ENCODE results near the gene SH3PXD2B. TPM values are rescaled to one million over a fixed set of nuclear protein-coding genes. Genes with fewer than 3 reads are reported as not detected.

The SH3PXD2B gene
- total and polyA plus RNA-seq, 2 of the 4 experiments (the other 2 are of a cell fraction), result 8.2 to 14.4 TPM

DNA sequence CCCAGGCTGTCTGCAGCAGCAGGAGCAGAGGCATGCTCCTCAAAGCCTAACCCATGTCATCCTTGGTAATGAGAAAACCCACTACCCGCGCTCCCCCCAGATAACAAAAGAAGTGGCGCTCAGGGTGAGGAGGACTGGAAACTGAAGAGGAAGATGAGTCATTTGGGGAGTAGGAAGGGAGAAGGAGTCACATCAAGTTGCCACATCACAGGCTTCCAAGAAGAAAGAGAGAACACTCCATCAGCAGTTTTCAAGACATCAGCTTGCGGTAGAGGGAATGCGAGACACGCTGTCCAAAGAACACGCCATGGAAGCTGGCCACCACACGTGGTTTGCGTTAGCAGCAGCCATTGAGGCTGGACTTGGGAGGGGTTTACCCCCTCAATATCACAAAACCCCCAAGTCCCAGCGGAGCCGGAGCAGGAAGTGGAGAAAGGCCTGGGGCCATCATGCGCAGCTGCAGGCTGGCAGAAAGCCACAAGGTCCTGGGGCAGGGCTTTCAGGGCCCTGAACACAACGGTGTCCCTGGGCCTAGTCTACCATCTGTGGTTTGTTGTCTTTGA is 41.5 kb downstream of the SH3PXD2B start:
- H3K4me2 ChIP-seq (ENCODE audit: low read depth, low read length), result peak overlapping the region; percentile 29
- dilution Hi-C loops (cut with HindIII; ENCODE audit: low sequenced_read_pairs, unreplicated experiment) (no loop called here), intact Hi-C loops (cut with micrococcal nuclease) (loop anchor here (5.0 kb wide), 1 partner anchor 39 kb away; the partner anchor contains the start of gene SH3PXD2B), in situ Hi-C loops (cut with MboI; ENCODE audit: low sequenced_read_pairs) (no loop called here)
- H3K27ac ChIP-seq (ENCODE audit: insufficient read depth, low read length), result peak overlapping the region; percentile 74
- ATAC-seq (ENCODE audit: low read depth) (peak; percentile 33), DNase-seq (peak; percentile 95)
- peaks cover 9 to 62% of the 10 kb centered on the region in 2 experiments for H3K79me1 ChIP-seq (ENCODE audit: low read depth in 1 of 2, low read length in 2 of 2)
- peak overlapping the region; percentile 0 to 80; a peak in 2 of 4 replicates for H4K8ac ChIP-seq (ENCODE audit: low read depth in 2 of 2, low read length in 2 of 2)
- TF ChIP-seq MAZ (IDR thresholded peaks at IDR 0.05; ENCODE audit: borderline replicate concordance, low read depth, low read length) (no peak), MXI1 (IDR thresholded peaks at IDR 0.05; ENCODE audit: borderline replicate concordance, low read depth, low read length) (peak; percentile 91), BHLHE40 (IDR thresholded peaks at IDR 0.05; ENCODE audit: low read depth, low read length) (peak; percentile 52), RFX5 (IDR thresholded peaks at IDR 0.05; ENCODE audit: low read depth, low read length) (no peak), FOS (IDR thresholded peaks at IDR 0.05; ENCODE audit: low read depth, low read length) (peak; percentile 72), CHD1 (IDR thresholded peaks at IDR 0.05; ENCODE audit: low read depth, low read length) (no peak), CTCF (conservative IDR thresholded peaks at IDR 0.05; ENCODE audit: low read depth, low read length) (no peak), MAFK (IDR thresholded peaks at IDR 0.05; ENCODE audit: low read depth, low read length) (peak; percentile 86), CEBPB (IDR thresholded peaks at IDR 0.05; ENCODE audit: low read depth, low read length) (peak; percentile 95)
- TF ChIP-seq, protein P1, sequence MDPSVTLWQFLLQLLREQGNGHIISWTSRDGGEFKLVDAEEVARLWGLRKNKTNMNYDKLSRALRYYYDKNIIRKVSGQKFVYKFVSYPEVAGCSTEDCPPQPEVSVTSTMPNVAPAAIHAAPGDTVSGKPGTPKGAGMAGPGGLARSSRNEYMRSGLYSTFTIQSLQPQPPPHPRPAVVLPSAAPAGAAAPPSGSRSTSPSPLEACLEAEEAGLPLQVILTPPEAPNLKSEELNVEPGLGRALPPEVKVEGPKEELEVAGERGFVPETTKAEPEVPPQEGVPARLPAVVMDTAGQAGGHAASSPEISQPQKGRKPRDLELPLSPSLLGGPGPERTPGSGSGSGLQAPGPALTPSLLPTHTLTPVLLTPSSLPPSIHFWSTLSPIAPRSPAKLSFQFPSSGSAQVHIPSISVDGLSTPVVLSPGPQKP (IDR thresholded peaks at IDR 0.05; ENCODE audit: borderline replicate concordance, low read depth, low read length), result no peak
- TF ChIP-seq, protein P2, sequence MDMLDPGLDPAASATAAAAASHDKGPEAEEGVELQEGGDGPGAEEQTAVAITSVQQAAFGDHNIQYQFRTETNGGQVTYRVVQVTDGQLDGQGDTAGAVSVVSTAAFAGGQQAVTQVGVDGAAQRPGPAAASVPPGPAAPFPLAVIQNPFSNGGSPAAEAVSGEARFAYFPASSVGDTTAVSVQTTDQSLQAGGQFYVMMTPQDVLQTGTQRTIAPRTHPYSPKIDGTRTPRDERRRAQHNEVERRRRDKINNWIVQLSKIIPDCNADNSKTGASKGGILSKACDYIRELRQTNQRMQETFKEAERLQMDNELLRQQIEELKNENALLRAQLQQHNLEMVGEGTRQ (IDR thresholded peaks at IDR 0.05; ENCODE audit: low read depth, low read length), result peak; percentile 66
- H3K4me3 ChIP-seq (ENCODE audit: insufficient read depth, low read depth, low read length), result no peak overlapping the region
- ChIA-PET POLR2A (ENCODE audit: unreplicated experiment) (no interaction called here), CTCF (no interaction called here)
- peaks cover 7% of the 10 kb centered on the region; the same call in 1 of the 2 replicates for H3K36me3 ChIP-seq (ENCODE audit: control insufficient read depth, insufficient read depth, low read length)
- 20% methylated on average over 1 of the region's 13 CpGs; no CpG with 5 or more reads in 1 of the 2 experiments for WGBS, 2 experiments (ENCODE audit: extremely low coverage in 2 of 2, insufficient read length in 1 of 2)
- H3K4me1 ChIP-seq (ENCODE audit: control insufficient read depth, insufficient read depth, low read length), result peaks cover 25% of the 10 kb centered on the region
- H4K20me1 ChIP-seq (ENCODE audit: insufficient read depth, low read length), result peaks cover 35% of the 10 kb centered on the region
- peak overlapping the region; percentile 28 for H2BK20ac ChIP-seq (ENCODE audit: low read depth, low read length)
- H2AK9ac ChIP-seq (replicated peaks; ENCODE audit: low read depth, low read length, poor library complexity), result peak overlapping the region; percentile 28
- H3K56ac ChIP-seq (ENCODE audit: extremely low read depth, insufficient read depth, low read length), result no peak overlapping the region
- H3K9me1 ChIP-seq (ENCODE audit: insufficient read depth, low read length), result peaks cover 40% of the 10 kb centered on the region
- no peaks in the 10 kb centered on the region for H3K9me3 ChIP-seq (ENCODE audit: control insufficient read depth, insufficient read depth, low read length)
- no peaks in the 10 kb centered on the region for H3K27me3 ChIP-seq (ENCODE audit: control insufficient read depth, insufficient read depth, low read length)
- H3K18ac ChIP-seq (ENCODE audit: low read depth, low read length), result peak overlapping the region; percentile 30
- H2BK5ac ChIP-seq (ENCODE audit: low read depth, low read length, poor library complexity, severe bottlenecking), result peak overlapping the region; percentile 52
- H3K14ac ChIP-seq (replicated peaks; ENCODE audit: low read depth, low read length), result peak overlapping the region; percentile 51
- H2AFZ ChIP-seq (replicated peaks; ENCODE audit: low read length, poor library complexity), result peak overlapping the region; percentile 80
- H3K23ac ChIP-seq (ENCODE audit: low read depth, low read length), result peak overlapping the region; percentile 63; the same call in 1 of the 2 replicates
- no TSS peak for BruUV-seq (replicated peaks)
- H2BK120ac ChIP-seq (ENCODE audit: low read depth, low read length), result peak overlapping the region; percentile 77
- peak overlapping the region; percentile 76 for H2AK5ac ChIP-seq (ENCODE audit: low read depth, low read length)
- peak overlapping the region; percentile 89 for H3K4ac ChIP-seq (ENCODE audit: low read depth, low read length)
- H4K5ac ChIP-seq (ENCODE audit: low read depth, low read length), result peak overlapping the region; percentile 44
- peak overlapping the region; percentile 77 for H4K91ac ChIP-seq (ENCODE audit: insufficient read depth, low read depth, low read length)
- peak overlapping the region; percentile 4; the same call in 1 of the 2 replicates for H3K9ac ChIP-seq (ENCODE audit: low read depth, low read length)
- peak overlapping the region; percentile 45; the same call in 1 of the 3 replicates for H2BK15ac ChIP-seq (ENCODE audit: low read depth, low read length)

All from IMR-90 (cell line).